Sigmoid colon (tissue), 7 donors: ENCODE results near the gene PSAT1. TPM values are rescaled to one million over a fixed set of nuclear protein-coding genes. Genes with fewer than 3 reads are reported as not detected.

ENCODE experiments used
- DNase-seq: peaks from one replicate; pipeline ENCODE4 v3.0.0-alpha.2; 2019
- H3K27ac ChIP-seq, 4 donors: fragments of 200-600 bp; sonication (generic); one replicate each; pipeline ENCODE4 v1.5.1; 2016 to 2019; ENCODE audit warnings: mild to moderate bottlenecking in 1 of 4
- H3K27me3 ChIP-seq, 3 donors: fragments of 200-600 bp; sonication (generic); one replicate each; pipeline ENCODE4 v1.5.1; 2019; ENCODE audit warnings: mild to moderate bottlenecking in 1 of 3
- H3K36me3 ChIP-seq, 4 donors: fragments of 200-600 bp; sonication (generic); one replicate each; pipeline ENCODE4 v1.5.1; 2016 to 2019
- H3K4me1 ChIP-seq, 4 donors: fragments of 200-600 bp; sonication (generic); one replicate each; pipeline ENCODE4 v1.5.1; 2017 to 2019
- H3K4me3 ChIP-seq, 4 donors: fragments of 200-600 bp; sonication (generic); one replicate each; pipeline ENCODE4 v1.5.1; 2017 to 2019; ENCODE audit warnings: mild to moderate bottlenecking in 2 of 4, moderate library complexity in 1 of 4
- H3K9me3 ChIP-seq, 4 donors: fragments of 200-600 bp in 3 of 4; sonication (generic) in 3 of 4; one replicate each; pipeline versions ENCODE4 v1.5.1 to v1.6.1; 2013 to 2019
- EP300 ChIP-seq, 4 donors: sonication (generic); formaldehyde crosslinking; IDR thresholded peaks; one replicate each; pipeline ENCODE4 v1.6.1; 2017; ENCODE audit warnings: antibody characterized with exemption in 4 of 4
- POLR2A ChIP-seq, 2 donors: fragments of 450-650 bp; IDR thresholded peaks; one replicate each; pipeline ENCODE4 v1.6.1; 2016; ENCODE audit warnings: antibody characterized with exemption in 2 of 2, mild to moderate bottlenecking in 2 of 2, moderate library complexity in 2 of 2
- POLR2AphosphoS5 ChIP-seq, 4 donors: sonication (generic); formaldehyde crosslinking; IDR thresholded peaks; one replicate each; pipeline ENCODE4 v1.6.1; 2017; ENCODE audit warnings: antibody characterized with exemption in 4 of 4
- WGBS, 2 donors: extraction: QIAGEN DNeasy Blood & Tissue Kit; methylation state at CpG; one replicate each; pipeline ENCODE4 v1.1.7; 2013; 5-methylcytosine and 5-hydroxymethylcytosine counted together
- intact Hi-C: fragments of 100-400 bp; cut with DNase I; formaldehyde crosslinking; loops from one replicate; pipeline ENCODE4 v1.15.1; 2023
- polyA plus RNA-seq, 3 donors: library from polyadenylated mRNA; stranded (reverse); fragments of 200-250 nt; gene quantifications; one replicate each; pipeline ENCODE4 v1.2.3, GENCODE V29; 2013
- total RNA-seq, 4 donors: library from RNA; depleted of rRNA; stranded (reverse); fragments of >200 nt; gene quantifications; one replicate each; pipeline ENCODE4 v1.1.0, GENCODE V29; 2016
- TF ChIP-seq, protein P1 (sequence below), 4 experiments: fragments of 450-650 bp in 3 of 4; fragments of 200-600 bp in 1 of 4; IDR thresholded peaks; one replicate each; pipeline ENCODE4 v1.5.1; 2016 to 2019; ENCODE audit warnings: antibody characterized with exemption in 4 of 4, mild to moderate bottlenecking in 3 of 4, moderate library complexity in 2 of 4
- donor health status: healthy with polysubstance abuse.
- donor health status: Bipolar disorder and iron deficiency.
- donor health status: healthy.

The PSAT1 gene
- total and polyA plus RNA-seq, 7 donors: 1.2 to 34.4 (median 2.5) TPM

DNA sequence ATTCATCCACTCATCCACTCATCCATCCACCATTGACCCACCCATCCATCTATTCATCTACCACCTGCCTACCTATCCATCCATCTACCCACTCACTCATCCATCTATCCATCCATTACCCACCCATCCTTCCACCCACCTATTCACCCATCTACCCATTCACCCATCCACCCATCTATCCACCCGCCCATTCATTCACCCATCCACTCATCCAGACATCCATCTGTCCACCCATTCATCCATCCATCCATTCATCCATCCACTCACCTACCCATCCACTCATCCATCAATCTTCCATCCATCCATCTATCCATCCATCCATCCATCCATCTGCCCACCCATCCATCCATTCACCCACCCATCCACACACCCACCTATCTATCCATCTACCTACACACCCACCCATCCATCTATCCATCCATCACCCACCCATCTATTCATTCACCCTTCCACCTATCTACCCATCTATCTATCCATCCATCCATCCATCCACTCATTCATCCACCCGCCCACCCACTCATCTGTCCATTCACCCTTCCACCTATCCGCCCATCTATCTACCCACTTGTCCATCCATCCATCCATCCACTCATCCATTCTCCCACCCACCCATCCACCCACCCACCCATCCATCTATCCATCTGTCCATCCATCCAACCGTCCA, 23.2 kb downstream of the PSAT1 start:
- intact Hi-C loops: no loop called here
- Histone ChIP-seq H3K4me1 (peaks cover 0 to 12% (median 7%) of the 10 kb centered on the region in 4 donors), H3K36me3 (peaks cover 0 to 9% (median 0%) of the 10 kb centered on the region in 4 donors), H3K27me3 (no peaks in the 10 kb centered on the region), H3K9me3 (no peaks in the 10 kb centered on the region), H3K4me3 (no peak overlapping the region), H3K27ac (no peak overlapping the region)
- TF ChIP-seq EP300 (IDR thresholded peaks at IDR 0.05): no peak
- TF ChIP-seq, protein P1, sequence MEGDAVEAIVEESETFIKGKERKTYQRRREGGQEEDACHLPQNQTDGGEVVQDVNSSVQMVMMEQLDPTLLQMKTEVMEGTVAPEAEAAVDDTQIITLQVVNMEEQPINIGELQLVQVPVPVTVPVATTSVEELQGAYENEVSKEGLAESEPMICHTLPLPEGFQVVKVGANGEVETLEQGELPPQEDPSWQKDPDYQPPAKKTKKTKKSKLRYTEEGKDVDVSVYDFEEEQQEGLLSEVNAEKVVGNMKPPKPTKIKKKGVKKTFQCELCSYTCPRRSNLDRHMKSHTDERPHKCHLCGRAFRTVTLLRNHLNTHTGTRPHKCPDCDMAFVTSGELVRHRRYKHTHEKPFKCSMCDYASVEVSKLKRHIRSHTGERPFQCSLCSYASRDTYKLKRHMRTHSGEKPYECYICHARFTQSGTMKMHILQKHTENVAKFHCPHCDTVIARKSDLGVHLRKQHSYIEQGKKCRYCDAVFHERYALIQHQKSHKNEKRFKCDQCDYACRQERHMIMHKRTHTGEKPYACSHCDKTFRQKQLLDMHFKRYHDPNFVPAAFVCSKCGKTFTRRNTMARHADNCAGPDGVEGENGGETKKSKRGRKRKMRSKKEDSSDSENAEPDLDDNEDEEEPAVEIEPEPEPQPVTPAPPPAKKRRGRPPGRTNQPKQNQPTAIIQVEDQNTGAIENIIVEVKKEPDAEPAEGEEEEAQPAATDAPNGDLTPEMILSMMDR (IDR thresholded peaks at IDR 0.05): no peak
- no peak for TF ChIP-seq POLR2AphosphoS5 (IDR thresholded peaks at IDR 0.05)
- TF ChIP-seq POLR2A (IDR thresholded peaks at IDR 0.05): no peak
- no peak for DNase-seq
- 74 to 95% methylated on average over 4 of the region's 4 CpGs for WGBS, 2 donors

DNA sequence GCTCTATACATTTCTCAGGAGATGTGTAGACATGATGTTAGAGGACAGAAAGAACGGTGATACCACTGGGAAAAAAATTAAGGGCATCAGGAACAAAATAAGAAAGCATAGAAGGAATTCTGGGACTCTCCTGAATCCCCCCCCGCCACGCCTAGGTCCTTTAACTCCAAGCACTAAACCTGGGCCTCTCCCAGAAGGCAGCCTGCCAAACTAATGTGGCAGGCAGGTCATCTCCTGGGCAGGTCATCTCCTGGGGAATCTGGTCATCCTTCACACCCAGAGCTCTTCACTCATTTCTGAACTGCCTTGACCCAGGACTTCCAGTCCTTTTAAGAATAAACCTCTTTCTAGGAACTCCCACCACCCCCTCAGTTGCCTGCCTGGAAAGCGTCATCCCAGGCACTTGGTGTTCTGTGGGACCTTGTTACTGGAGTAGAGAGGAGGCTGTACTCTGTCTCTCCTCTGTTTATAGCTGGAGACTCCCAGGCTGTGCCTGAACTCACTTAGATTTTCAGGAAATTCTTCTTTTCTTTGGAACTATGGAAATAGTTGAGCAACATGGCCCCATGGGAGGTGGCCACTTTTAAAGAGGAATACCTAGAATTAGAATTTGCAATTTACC, 24.1 kb downstream of the PSAT1 start:
- H3K27me3 ChIP-seq: no peaks in the 10 kb centered on the region
- H3K36me3 ChIP-seq: peaks cover 0 to 9% (median 0%) of the 10 kb centered on the region in 4 donors
- no peak overlapping the region for H3K27ac ChIP-seq
- TF ChIP-seq EP300 (IDR thresholded peaks at IDR 0.05) (no peak), POLR2AphosphoS5 (IDR thresholded peaks at IDR 0.05) (no peak), POLR2A (IDR thresholded peaks at IDR 0.05) (no peak)
- TF ChIP-seq, protein P1 (IDR thresholded peaks at IDR 0.05): no peak
- 95 to 98% methylated on average over 4 of the region's 4 CpGs for WGBS, 2 donors
- no peaks in the 10 kb centered on the region for H3K9me3 ChIP-seq
- intact Hi-C loops: no loop called here
- H3K4me1 ChIP-seq: peaks cover 0 to 15% (median 13%) of the 10 kb centered on the region in 4 donors
- no peak overlapping the region for H3K4me3 ChIP-seq
- no peak for DNase-seq

DNA sequence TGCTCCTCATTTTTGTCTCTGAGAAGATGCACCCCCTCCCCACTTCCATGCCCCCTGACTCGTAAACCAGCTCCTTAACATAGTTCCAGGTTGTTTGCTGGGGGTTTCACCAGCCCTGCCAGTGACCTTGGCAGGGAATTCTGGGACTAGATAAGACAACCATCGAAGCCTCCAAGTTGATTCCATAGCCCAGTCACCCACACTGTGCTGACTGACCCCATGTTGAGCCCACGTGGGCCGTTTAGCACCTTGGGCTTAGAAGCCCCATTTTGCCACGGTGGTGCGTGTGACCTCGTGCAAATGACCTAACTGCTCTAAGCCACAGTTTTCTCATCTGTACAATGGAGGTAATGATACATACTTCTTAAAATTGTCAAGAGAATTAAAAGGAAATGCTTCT, 24.6 kb downstream of the PSAT1 start:
- 94% methylated on average over 7 of the region's 7 CpGs for WGBS, 2 donors
- TF ChIP-seq POLR2A (IDR thresholded peaks at IDR 0.05) (no peak), EP300 (IDR thresholded peaks at IDR 0.05) (no peak), POLR2AphosphoS5 (IDR thresholded peaks at IDR 0.05) (no peak)
- TF ChIP-seq, protein P1 (IDR thresholded peaks at IDR 0.05): no peak
- Histone ChIP-seq H3K4me1 (peaks cover 0 to 17% (median 13%) of the 10 kb centered on the region in 4 donors), H3K27me3 (no peaks in the 10 kb centered on the region), H3K36me3 (peaks cover 0 to 9% (median 0%) of the 10 kb centered on the region in 4 donors), H3K27ac (no peak overlapping the region), H3K9me3 (no peaks in the 10 kb centered on the region), H3K4me3 (no peak overlapping the region)
- intact Hi-C loops: no loop called here
- DNase-seq: no peak

DNA sequence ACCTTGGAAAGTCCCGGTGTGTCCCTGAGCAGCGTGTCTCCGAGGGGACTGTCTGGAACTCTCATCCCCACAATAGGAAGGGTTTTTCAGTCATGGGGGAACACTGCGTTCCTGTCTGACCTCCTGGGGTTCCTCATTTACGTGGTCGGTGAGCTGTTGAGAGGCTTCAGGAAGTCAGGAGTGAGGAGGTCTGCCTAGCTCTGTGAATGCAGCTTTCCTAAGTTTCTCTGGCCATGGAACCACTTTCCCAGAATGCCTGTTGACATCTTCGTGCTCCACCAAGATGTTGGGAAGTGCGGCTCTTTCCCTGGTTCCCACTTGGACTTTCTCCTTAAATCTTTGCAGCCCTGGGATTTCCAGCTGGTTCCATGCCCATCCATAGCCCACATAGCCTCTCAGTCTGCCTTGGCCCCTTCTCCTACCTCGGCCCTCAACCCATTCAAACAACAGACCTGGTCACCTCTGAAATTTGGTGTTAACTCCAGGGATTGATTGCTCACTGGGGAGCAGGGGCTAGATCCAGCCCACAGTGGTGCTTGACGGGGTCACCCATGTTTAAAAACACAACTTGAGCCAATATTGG, 27.2 kb downstream of the PSAT1 start:
- peaks cover 0 to 17% (median 13%) of the 10 kb centered on the region in 4 donors for H3K4me1 ChIP-seq
- DNase-seq: no peak
- no peaks in the 10 kb centered on the region for H3K9me3 ChIP-seq
- TF ChIP-seq POLR2A (IDR thresholded peaks at IDR 0.05) (no peak), POLR2AphosphoS5 (IDR thresholded peaks at IDR 0.05) (no peak), EP300 (IDR thresholded peaks at IDR 0.05) (no peak)
- TF ChIP-seq, protein P1 (IDR thresholded peaks at IDR 0.05): no peak
- intact Hi-C loops: no loop called here
- H3K27ac ChIP-seq: no peak overlapping the region
- H3K27me3 ChIP-seq: no peaks in the 10 kb centered on the region
- no peak overlapping the region for H3K4me3 ChIP-seq
- H3K36me3 ChIP-seq: peaks cover 0 to 3% (median 0%) of the 10 kb centered on the region in 4 donors
- WGBS, 2 donors: 78 to 95% methylated on average over 10 of the region's 10 CpGs
